GM21529 (cell line): ENCODE results near the gene DHRS2.
"Not testable (repeated sequence)": the region's sequence is repeated elsewhere in the genome, so short reads cannot be mapped to it uniquely, and the experiment has no call there.

Experiments used
- ATAC-seq: cut with Tn5 transposase; IDR thresholded peaks from one replicate; pipeline ENCODE4 v1.9.1; 2021; ENCODE audit not compliant: unreplicated experiment

DHRS2 gene

DNA sequence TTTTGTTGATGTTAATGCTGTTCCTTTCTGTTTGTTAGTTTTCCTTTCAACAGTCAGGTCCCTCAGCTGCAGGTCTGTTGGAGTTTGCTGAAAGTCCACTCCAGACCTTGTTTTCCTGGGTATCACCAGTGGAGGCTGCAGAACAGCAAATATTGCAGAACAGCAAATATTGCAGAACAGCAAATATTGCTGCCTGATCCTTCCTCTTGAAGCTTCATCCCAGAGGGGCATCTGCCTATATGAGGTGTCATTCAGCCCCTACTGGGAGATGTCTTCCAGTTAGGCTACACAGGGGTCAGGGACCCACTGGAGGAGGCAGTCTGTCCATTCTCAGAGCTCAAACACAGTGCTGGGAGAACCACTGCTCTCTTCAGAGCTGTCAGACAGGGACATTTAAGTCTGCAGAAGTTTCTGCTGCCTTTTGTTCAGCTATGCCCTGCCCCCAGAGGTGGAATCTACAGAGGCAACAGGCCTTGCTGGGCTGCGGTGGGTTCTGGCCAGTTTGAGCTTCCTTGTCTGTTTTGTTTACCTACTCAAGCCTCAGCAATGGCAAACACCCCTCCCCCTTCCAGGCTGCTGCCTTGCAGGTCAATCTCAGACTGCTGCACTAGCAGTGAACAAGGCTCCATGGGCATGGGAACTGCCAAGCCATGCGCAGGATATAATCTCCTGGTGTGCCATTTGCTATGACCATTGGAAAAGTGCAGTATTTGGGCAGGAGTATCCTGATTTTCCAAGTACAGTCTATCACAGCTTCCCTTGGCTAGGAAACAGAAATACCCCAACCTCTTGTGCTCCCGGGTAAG lies 53.7 kb downstream of the DHRS2 start:
- not testable (repeated sequence) for ATAC-seq

DNA sequence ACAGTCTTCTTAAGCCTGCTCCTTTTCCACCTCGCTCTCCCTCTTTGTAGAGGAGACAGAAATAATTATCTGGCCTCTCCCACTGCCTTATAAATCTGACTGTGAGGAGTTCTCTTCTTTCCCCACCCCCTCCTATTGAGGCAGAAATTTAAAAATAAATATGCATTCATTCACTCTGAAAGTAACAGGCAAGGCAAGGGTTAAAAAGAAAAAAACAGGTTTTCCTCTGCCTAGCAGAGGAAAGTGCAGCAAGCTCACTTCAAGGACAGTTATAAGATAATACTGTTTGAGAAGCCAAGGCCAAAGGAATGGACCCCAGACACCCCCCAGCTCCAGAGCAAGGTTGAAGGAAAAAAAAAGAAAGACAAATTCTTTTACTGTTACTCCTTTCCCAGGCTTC lies 56.3 kb downstream of the DHRS2 start:
- no peak for ATAC-seq

DNA sequence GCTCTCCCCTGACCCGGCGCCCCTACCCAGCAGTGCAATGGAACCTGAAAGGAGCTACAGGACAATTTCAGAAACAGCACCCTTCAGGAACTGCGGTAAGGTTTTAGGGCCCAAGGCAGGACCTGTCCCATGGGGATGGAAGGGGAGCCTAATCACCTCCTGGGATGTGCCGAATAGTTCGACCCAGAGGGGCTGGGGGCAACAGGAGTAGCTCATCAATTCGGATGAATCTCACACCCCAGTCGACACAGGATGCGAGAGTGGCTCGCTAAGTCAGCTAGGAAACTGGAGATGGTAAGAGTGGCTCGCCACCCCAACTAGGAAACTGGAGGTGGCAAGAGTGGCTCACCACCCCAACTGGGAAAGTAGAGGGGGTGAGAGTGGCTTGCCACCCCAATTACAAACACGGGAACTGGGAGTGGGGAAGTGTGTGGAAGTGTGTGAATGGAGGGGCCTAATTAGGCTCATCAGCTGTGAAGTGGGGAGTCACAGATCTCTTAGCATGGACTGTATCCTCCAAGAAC lies 57.1 kb downstream of the DHRS2 start:
- ATAC-seq: no peak

DNA sequence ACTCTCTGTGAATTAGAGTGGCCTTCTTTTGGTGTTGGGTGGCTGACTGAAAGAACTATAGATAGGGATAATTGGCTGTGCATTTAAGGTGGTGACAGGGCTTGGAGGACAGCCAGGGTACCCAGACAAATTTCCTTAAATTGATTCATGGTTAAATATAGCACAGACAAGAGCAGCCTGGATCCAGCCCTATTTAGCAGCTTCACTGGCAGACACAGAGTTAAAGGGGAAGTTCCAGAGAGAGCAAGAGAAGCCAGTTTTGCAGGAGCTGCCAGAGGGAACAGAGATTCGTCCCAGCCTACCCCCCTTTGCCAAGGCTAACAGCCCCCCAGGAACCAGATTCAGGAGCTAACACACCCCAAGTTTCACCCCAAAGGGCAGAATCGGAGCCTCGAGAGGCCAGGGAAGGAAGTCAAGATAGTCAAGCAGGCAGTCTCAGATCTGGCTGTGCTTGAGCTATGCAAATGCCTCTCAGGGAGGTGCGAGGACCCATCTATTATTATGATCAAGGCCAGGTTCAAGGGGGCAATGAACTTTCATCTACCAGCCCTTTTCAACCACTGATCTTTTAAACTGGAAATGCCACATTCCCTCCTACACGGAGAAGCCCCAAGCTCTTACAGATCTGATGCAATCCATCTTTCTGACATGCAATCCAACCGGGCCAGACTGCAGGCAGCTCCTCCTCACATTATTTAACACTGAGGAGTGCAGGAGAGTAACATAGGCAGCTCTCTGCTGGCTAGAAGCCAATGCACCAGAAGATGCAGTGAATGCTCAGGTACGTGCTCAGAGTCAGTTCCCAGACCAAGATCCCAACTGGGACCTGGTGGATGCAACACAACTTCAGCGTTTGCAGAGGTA lies 58.2 kb downstream of the DHRS2 start:
- no peak for ATAC-seq
